Retinal pigment epithelial cell (primary cell): ENCODE measurements around the gene KANK2.
"Not testable (repeated sequence)": the region's sequence is repeated elsewhere in the genome, so short reads cannot be mapped to it uniquely, and the experiment has no call there.

Experiments
- DNase-seq: peaks from one replicate; pipeline ENCODE4 v3.0.0-alpha.2; 2010; ENCODE audit warnings: low read depth
- H3K4me3 ChIP-seq: 2 replicates; pipeline ENCODE4 v1.5.1; 2011; ENCODE audit warnings: mild to moderate bottlenecking, low read length, control low read depth, moderate library complexity
- CTCF ChIP-seq: conservative IDR thresholded peaks from 2 replicates; pipeline ENCODE4 v1.5.1; 2011; ENCODE audit warnings: low read depth, low read length, control low read depth, inconsistent platforms

KANK2 gene

GRCh38 chr19:11164879-11165406 lies 32.4 kb downstream of the KANK2 start:
- no peak for TF ChIP-seq CTCF
- no peak for DNase-seq
- no peak overlapping the region for H3K4me3 ChIP-seq

- H3K4me3 ChIP-seq, result no peak overlapping the region
- DNase-seq, result no peak
- no peak for TF ChIP-seq CTCF
Observed at GRCh38 chr19:11164296-11164695, 33.0 kb downstream of the KANK2 start.

GRCh38 chr19:11160440-11160768 lies 36.9 kb downstream of the KANK2 start:
- not testable (repeated sequence) for H3K4me3 ChIP-seq, DNase-seq

- no peak for DNase-seq
- no peak for TF ChIP-seq CTCF
Observed at GRCh38 chr19:11159598-11160439, 37.5 kb downstream of the KANK2 start.

GRCh38 chr19:11155373-11156120 lies 41.8 kb downstream of the KANK2 start, which contains the start of gene SPC24:
TSS of gene SPC24 (minus strand) at chr19:11155782. CDS start at chr19:11155776, 6 bp downstream.
- peak within 1 kb of the TSS; percentile 82 for H3K4me3 ChIP-seq
- TF ChIP-seq CTCF, result no peak
- peak; percentile 96 for DNase-seq

More at GRCh38 chr19:11159598-11160439, 37.5 kb downstream of the KANK2 start:
- H3K4me3 ChIP-seq, result no peak overlapping the region

- H3K4me3 ChIP-seq, result peak overlapping the region; percentile 82
- no peak for DNase-seq
- TF ChIP-seq CTCF, result no peak
Observed at GRCh38 chr19:11154683-11155047, 42.7 kb downstream of the KANK2 start.

GRCh38 chr19:11152318-11153062 lies 44.9 kb downstream of the KANK2 start:
- no peak for TF ChIP-seq CTCF
- H3K4me3 ChIP-seq, result no peak overlapping the region
- DNase-seq, result peak; percentile 82
